Activated CD8-positive, alpha-beta memory T cell treated with anti-CD3 and anti-CD28 coated beads for 36 hours (primary cell): ENCODE measurements around the gene GPR83. TPM values are rescaled to one million over a fixed set of nuclear protein-coding genes. Genes with fewer than 3 reads are reported as not detected.
"Not testable (repeated sequence)": the region's sequence is repeated elsewhere in the genome, so short reads cannot be mapped to it uniquely, and the experiment has no call there.

Source experiments
- CTCF ChIA-PET: fragments of 350-600 bp; sonication (Branson Sonifier 250); formaldehyde crosslinking; loops from one replicate; lab custom pipeline; 2021; ENCODE audit warnings: antibody characterized with exemption; lab: Charles Lee
- POLR2A ChIA-PET: fragments of 350-600 bp; sonication (Branson Sonifier 250); formaldehyde crosslinking; loops from one replicate; lab custom pipeline; 2021; ENCODE audit warnings: antibody characterized with exemption; lab: Charles Lee
- total RNA-seq, 2 experiments: library from RNA; stranded (reverse); gene quantifications; one replicate each; pipeline ENCODE4 v1.2.3, GENCODE V29; 2021

Gene GPR83
- under 1 TPM; 0.13 to 0.19 TPM for total RNA-seq

- ChIA-PET CTCF (no interaction called here), POLR2A (no interaction called here)
Measured at GRCh38 chr11:94400839-94401772, at the start of gene GPR83. GPR83 (minus strand) TSS chr11:94401419; CDS start chr11:94401247, 172 bp downstream.

GRCh38 chr11:94450048-94450447, 48.8 kb upstream of the GPR83 start:
- POLR2A ChIA-PET = no interaction called here

GRCh38 chr11:94449437-94449836, 48.2 kb upstream of the GPR83 start:
- ChIA-PET POLR2A (no interaction called here), CTCF (no interaction called here)

More at GRCh38 chr11:94450048-94450447, 48.8 kb upstream of the GPR83 start:
- CTCF ChIA-PET = no interaction called here

DNA sequence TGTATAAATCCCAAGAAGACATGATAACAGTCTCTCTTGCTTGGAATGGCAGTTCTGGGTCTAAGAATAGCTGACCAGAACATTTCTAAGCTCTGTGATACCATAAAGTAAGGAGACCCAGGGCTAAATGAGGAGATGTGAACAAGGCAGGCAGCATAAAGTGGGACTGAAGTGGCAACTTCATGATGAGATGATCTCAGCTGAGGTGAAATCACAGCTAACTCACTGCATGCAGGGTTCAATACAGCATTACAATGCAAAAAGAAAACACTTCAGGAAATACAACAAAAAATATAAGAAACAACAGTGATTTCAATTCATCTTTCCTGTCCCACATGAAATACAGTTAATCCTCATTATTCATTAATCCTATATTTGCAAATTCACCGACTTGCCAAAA, 47.8 kb upstream of the GPR83 start:
- POLR2A ChIA-PET = no interaction called here
- CTCF ChIA-PET = no interaction called here

DNA sequence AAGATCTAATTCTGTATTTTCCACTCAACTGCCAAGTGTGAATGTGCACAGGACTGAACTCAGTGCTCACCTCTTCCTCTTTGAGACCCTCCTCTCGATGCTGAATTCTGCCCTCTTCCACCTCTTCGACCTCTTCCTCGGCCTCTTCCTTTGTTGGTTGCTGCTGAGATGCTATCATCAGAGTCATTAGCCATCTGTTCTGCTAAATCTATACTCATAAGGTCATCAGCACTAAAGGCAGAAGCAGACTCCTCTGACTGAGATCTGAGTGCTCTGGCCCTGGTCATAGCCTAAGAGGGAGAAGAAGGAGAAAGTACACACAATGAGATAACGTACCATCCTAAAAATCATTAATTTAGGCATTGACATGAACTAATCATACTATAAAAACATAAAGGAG, 45.9 kb upstream of the GPR83 start:
- CTCF ChIA-PET = no interaction called here
- POLR2A ChIA-PET = no interaction called here

GRCh38 chr11:94445641-94446040, 44.4 kb upstream of the GPR83 start:
- ChIA-PET CTCF (no interaction called here), POLR2A (no interaction called here)

DNA sequence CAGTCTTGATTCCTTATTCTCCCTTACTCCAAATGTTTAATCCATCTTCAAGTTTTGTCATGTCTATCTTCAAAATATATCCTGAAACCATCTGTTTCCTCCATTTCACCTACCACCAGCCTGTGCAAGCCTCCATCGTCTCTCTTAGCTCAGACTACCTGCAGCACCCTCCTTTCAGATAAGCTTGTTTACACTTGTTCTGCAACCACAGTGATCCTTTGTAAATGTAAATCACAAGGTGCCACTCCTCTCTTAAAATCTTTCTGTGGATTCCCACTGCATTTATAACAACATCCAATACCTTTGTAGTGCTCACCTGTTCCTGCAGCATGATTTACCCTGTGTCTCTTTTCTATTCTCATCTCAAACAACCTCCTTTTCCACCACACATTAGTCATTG, 31.8 kb upstream of the GPR83 start:
- ChIA-PET POLR2A (no interaction called here), CTCF (no interaction called here)

GRCh38 chr11:94424662-94425061, 23.4 kb upstream of the GPR83 start:
- POLR2A ChIA-PET = no interaction called here

GRCh38 chr11:94424011-94424410, 22.8 kb upstream of the GPR83 start:
- ChIA-PET CTCF (no interaction called here), POLR2A (no interaction called here)

More at GRCh38 chr11:94424662-94425061, 23.4 kb upstream of the GPR83 start:
- CTCF ChIA-PET = no interaction called here

GRCh38 chr11:94423507-94423906, 22.3 kb upstream of the GPR83 start:
- POLR2A ChIA-PET = no interaction called here
- CTCF ChIA-PET = no interaction called here

DNA sequence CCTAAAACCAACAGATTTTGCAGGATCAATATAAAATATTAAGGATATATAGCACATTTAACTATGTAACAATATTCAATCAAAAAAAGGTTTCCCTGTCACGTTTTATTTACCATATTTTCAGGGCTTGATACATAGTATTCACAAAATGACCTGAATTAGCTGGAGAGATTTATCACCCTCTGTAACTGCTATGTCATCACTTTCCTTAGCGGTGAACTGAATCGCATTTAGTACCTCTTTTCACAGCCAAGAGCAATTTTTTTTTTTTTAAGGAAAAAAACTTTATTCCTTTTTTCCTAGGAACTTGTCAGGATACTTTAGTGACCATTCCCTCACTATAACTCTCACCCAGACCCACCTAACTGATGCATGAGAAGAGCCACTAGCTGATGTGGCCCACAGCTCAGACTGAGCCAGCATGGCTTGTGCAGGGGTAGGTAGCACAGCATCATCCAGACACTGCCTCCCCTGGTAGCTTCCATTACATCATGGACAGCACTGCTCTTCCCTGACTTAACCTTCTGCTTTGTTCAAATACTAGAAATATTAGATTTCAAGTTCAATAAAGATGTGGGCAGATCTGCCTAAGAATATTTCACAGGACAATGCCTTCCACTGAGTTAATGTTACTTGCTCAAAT, 17.0 kb upstream of the GPR83 start:
- POLR2A ChIA-PET = no interaction called here
- CTCF ChIA-PET = no interaction called here

GRCh38 chr11:94417386-94417987, 16.3 kb upstream of the GPR83 start:
- CTCF ChIA-PET = no interaction called here
- POLR2A ChIA-PET = no interaction called here

- POLR2A ChIA-PET = no interaction called here
- CTCF ChIA-PET = no interaction called here
Measured at GRCh38 chr11:94405062-94405833, 4.0 kb upstream of the GPR83 start.

DNA sequence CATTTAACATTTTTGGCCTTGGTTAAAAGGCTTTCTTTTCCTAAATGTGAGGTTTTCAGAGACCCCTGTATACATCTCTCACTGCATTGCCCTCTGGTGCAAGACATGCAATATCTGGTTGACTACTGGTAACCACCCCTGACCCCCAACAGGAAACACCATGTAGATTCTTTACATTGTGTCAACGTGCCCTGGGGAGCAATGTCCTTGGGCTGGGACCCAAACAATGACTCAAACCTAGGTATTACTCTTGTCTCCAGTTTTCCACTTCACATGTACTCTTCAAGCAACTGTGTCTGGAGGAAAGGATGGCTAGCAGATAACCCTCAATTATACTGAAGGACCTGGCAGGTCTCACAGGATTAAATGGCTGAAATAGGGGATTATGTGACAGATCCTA, 1.1 kb upstream of the GPR83 start:
- ChIA-PET CTCF (no interaction called here), POLR2A (no interaction called here)

DNA sequence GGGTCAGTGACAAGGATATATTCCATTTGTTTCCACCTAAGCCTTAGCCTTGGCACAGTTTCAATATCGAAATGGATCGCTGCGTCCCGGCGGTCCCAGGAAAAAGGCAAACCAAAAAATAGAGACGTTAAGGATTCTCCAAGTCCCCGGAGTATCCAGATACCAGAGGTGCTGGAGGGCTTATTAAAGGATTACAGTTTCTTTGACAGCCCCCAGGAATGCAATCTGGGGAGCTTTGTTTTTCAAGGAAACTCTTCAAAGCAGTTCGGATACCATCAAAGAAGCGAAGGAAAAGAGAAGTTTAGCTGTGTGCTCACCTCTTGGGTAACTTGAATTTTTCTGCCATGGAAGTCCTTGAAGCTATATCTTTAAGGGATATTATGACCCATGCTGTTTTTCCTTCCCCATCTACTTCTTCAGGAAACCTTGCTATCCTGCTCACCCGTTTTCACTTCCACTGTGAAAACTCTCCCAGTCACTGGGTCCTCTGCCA, 600 bp upstream of the GPR83 start:
- POLR2A ChIA-PET = no interaction called here

GRCh38 chr11:94400457-94400838, 771 bp downstream of the GPR83 start:
- CTCF ChIA-PET = no interaction called here
- POLR2A ChIA-PET = no interaction called here

More for the DNA sequence above, 600 bp upstream of the GPR83 start:
- CTCF ChIA-PET = no interaction called here

GRCh38 chr11:94400050-94400449, 1.2 kb downstream of the GPR83 start:
- POLR2A ChIA-PET = no interaction called here
- CTCF ChIA-PET = no interaction called here

DNA sequence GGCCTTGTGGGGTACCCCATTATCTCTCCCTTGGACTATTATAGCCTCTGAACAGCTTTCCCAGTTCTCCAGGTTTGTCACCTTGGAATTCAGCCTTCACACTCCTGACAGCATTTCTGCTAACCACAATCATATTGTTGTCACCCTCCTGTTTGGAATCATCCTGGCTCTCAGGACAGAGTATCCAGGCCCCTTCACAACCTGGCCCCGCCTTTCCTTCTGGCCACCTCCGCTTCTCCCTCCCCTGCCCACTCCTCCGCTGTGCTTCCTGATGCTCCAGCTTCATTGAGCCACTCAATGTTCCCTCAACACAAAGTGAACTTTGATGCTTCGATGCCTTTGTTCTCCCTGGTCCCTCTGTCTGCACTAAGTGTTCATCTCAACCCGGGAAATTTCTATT, 3.1 kb downstream of the GPR83 start:
- CTCF ChIA-PET = no interaction called here
- POLR2A ChIA-PET = no interaction called here

GRCh38 chr11:94396282-94396681, 4.9 kb downstream of the GPR83 start:
- CTCF ChIA-PET = no interaction called here

DNA sequence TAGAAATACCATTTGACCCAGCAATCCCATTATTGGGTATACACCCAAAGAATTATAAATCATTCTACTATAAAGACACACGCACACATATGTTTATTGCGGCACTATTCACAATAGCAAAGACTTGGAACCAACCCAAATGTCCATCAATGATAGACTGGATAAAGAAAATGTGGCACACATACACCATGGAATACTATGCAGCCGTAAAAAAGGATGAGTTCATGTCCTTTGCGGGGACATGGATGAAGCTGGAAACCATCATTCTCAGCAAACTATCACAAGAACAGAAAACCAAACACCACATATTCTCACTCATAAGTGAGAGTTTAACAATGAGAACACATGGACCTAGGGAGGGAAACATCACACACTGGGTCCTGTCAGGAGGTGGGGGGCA, 9.3 kb downstream of the GPR83 start:
- POLR2A ChIA-PET, CTCF ChIA-PET: not testable (repeated sequence)

More at GRCh38 chr11:94396282-94396681, 4.9 kb downstream of the GPR83 start:
- POLR2A ChIA-PET = no interaction called here
